NCI-H82 treated with DMSO at 0.1 percent for 48 hours (cell line): ENCODE measurements around the gene SH3RF3.

Experiments used
- DNase-seq: peaks from one replicate; lab custom pipeline; 2025; ENCODE audit not compliant: unreplicated experiment; lab: John Stamatoyannopoulos, UW

SH3RF3 gene

DNA sequence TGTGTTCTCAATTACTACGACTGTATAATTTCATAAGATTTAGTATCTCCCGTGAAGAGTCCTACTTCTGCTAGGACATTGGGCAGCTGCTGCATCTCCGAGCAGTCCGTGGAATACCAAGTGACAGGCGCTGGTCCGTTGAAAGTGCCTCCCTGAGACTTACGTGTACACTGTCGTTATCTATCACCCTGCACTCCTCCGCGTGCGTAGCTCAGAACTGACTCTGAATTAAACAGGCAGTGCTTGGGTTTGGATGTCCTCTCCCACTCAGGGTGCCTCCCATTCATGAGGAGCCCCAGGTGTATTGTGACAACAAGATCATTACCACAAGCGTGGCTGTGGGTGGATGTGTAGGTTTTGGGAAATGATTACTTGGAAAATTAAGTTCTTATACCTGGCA is 148.4 kb downstream of the SH3RF3 start:
- DNase-seq: no peak

DNA sequence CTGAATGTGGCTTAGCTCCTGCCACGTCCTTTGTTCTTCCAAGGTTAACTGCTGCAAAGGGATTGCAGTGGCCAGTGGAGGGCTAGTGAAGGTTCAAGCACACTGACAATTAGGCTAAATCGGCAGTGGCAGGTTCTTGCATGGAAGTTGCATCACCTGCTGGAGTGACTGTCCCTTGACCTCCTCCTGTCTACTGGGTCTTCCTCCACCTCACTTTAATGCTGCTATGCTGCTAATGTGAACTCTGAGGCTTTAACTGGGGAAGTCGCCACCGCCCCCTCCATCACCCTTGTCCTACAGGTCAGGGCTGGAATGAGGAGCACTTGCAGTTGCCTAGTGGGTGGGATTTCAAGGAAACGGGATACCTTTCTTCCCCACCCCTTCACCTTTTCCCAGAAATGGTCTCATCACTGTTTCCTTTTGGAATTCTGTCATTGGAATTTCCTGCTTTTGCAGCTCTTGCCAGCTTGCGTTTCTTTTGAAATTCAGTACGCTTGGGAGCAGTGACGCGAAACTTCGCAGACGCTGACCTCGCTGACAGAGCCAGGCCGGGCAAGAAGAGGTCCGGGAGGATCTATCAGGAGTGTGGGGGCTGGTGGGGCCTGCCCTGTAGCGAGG is 150.3 kb downstream of the SH3RF3 start:
- no peak for DNase-seq

DNA sequence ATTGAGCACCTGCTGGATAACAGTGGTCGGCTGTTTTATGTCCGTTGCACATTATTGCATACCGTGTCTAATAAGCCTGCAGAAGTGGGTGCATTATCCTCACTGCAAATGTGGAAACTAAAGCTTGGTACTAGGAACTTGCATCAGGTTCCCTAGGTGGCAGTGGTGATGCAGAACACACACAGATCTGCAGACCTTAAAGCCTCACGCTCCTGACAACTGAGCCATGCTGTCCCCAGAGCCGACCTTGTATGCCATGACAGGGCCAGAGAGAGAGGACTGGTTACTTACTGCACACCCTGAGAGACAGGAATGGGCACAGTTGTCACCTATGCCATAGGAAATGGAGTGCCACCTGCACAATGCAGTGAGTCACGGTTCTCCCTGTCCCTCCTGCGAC is 151.8 kb downstream of the SH3RF3 start:
- DNase-seq: no peak

DNA sequence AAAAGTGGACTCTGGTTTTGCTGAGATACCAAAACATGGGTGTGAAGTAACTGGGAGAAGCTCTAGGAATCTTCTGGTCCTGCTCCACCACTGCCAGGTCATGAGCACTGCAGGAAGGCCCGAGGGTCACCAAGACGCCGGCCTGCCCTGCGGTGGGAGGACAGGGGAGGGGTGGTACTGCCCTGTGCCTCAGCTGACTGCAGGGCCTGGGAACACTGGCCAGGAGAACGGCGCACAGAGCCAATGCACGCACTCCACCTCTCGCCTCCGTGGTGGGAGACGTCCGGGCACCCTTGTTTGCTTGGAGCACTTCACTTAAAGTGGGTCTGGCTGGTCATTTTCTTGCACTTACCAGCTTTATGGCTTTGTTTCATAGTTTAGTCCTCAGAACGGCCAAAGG is 153.4 kb downstream of the SH3RF3 start:
- no peak for DNase-seq

DNA sequence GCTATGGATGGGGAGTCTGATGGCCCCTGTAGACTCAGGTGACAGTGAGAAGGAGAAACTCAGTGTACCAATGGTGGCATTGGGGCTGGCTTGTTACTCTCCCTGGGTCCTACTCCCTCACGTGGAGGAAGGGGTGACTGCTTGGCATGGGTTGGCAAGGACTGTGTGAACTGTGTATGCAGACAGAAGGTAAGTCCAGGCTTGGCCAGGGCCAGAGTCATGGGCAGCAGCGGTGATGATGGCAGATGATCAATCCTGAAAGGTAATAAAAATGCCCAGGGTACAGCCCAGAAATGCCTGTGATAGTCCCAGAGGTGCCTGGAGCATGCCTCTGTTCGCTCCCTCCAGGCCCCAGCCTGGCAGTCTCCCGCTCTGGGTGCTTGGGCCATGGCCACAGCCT is 153.9 kb downstream of the SH3RF3 start:
- no peak for DNase-seq

DNA sequence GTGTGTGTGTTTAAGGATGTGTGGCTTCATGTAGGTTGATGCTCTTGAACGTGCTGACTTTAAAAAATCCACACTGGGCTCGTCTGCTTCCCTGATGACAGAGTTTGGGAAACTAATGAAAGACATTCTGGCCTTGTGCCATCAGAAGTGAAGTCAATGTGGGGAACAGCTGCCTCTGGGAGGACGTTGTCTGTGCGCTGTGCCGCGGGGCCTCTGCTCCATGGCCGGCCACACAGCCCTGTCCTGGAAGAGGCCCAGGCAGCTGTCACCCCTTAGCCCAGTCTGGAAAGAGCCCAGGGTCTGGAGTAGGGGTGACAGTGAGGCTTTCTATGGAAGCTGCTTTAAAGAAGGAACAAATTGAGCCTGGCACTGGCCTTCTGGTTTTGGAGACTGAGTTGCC is 155.8 kb downstream of the SH3RF3 start:
- no peak for DNase-seq

DNA sequence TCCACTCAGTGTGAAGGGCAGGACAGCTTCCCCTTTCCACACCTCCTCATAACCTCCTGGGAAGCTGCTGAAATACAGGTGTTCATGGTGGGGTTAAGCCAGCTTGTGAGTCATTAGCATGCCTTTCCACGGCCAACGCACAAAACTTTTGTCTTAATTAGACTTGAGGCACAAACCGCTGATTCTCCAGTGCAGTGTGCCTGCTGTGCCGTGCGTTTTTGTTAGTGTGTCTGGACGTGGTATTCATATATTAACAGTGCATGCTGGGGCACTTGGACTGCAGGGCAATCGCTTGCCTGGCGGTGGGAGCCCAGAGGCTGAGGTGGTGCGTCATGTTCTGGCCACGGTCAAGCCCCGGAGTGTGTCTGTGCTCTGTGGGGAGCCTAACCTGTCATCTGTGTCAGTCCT is 156.2 kb downstream of the SH3RF3 start:
- DNase-seq: no peak

DNA sequence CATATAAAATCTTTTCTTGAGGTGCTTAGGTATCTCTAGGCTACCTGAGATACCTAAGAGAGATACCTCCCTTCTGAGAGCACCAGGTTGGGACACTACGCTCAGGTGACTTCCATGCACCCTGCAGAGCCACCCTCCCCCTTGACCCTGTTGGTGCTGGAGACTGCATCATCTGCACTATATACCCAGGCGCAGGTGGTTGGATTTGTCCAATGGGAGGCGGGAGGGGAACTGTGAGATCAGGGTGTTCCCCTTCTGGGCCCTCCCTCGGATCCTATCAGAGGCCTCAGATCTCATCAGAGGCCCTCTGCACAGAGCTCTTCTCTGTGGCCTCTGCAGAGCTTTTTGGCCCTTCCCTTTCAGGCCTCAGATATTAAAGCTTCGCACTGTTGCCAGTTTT is 158.4 kb downstream of the SH3RF3 start:
- DNase-seq: no peak

DNA sequence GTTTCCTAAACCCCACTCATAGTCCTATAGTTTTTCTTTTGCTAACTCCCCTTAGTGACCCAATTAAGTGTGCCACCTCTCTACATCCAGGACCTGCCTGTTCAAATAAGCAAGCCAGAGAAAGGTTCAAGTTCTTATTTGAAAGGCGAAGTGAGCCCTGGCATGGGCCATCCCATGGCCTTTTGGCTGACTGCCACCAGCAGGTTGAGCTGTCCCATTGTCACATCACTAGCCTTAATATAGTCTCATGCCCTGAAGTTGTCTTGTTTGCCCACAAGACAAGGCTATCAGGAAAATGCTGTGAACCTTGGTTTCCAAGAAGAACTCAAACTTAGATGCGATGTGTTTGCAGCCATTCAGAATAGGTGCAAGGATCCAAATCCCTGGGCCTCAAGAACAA is 158.8 kb downstream of the SH3RF3 start:
- no peak for DNase-seq

DNA sequence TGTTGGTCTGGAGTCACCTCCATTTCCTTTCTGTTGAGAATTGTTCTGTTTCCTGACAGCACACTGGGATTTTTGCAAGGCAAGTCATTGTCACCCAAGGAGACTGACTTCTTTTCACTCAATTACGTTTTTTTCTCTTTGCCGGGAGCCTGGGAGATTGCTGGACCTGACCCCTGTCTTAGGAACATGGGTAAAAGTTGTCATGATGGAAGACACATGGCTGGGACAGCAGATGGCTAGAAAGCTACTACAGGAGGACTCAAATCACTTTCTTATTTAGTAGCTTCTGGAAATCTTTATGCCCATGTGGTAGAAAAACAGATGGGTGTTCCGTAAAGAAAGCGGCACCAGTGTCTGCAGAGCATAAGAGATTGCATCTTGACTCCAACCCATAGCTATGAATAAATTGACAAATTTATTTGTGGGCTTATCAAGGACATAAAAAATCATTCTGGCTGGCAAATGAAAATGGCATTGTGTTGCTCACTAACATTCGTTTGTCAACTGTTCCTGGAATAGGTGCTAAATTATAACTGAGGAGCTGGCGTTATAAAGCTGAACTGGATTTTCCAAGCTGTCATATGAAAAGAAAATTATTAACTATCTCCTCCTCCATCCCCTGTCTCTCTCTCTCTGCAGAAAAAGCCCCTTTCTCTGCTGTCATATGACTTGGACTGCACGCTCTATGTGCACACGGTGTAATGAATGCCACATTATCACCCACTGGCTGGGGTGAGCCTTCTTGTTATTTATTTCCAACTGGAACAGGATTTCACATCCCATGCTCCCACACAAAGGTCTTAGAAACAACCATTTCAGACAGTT is 159.8 kb downstream of the SH3RF3 start:
- DNase-seq: no peak

DNA sequence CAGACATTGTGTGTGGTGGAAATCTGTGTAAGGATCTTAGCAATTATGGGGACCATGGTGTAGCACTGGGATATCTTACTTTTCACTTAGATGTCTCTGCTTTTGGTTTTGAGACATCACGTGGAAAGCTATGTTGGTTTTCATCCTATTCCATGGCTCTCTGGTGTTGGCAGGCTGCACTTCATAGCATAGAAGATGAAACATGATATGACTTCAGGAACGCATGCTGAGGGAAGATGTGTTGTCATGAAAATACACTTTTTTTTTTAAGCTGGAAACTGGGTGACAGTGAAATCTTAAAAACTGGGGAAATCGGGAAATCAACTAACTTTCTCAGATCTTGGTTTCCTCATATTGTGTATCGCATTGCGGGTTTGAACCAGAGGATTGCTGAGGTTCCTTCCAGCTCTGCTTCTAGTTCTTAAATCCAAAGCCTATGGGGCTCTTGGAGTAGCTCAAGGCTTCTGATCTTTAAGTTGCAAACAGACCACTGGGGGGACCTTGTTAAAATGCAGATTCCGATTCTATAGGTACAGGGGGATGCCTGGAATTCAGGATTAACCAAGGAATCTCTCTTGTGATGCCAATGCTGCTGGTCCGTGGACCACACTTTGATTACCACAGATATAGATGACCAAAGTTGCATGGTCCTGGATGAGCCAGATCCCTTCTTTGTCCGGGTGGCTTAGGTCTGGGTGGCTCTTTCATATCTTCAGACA is 160.7 kb downstream of the SH3RF3 start:
- no peak for DNase-seq

DNA sequence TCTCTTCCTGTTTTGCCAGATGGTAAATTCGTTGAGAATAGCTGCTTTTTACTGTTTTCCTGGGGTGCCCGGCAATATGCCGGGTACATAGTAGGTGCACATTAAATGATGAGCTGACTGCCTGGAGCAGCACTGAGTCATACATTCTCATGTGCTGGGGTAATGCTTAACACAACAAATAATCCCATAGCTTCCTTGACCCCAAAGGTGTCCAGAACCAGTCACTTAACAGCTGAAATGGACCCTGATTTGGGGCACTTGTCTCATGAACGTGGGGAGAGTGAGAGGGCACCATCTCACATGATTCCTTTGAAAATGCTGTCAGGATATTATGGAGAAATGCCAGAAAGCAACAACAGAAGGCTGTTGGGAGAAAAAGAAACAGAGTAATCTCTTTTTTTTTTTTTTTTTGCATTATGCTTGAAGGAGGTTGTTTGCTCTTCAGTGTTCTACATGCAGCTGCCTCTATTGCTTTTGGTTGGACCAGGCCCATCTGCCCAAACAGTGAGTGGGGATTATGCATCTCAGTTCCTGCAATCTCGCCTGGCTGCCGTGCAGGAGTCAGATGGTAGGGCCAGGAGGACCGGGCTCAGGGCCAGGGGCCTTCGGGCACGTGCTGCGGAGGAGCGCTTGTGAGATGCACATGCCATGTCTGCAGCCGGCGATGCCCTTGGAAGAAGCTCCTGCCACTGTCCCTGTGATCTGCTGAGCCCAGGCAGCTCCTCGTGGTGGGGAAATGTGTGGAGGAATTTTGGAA is 162.1 kb downstream of the SH3RF3 start:
- DNase-seq: no peak

DNA sequence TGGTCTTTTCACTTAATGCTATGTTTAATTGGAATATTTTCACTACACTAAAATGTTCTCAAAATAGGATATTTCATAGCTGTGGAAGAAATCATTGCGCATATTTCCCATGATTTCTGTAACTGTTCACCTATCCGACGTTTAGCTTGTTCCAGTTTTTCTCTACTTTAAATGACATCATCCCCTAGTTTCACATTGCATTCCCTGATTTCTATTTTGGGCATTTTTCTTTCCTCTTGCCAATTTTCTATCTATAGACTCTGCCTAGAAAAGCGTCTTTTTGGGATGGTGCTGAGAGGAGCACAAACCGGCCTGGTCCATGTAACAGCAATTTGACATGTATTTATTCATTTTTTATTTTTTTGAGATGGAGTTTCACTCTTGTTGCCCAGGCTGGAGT is 163.4 kb downstream of the SH3RF3 start:
- DNase-seq: no peak

DNA sequence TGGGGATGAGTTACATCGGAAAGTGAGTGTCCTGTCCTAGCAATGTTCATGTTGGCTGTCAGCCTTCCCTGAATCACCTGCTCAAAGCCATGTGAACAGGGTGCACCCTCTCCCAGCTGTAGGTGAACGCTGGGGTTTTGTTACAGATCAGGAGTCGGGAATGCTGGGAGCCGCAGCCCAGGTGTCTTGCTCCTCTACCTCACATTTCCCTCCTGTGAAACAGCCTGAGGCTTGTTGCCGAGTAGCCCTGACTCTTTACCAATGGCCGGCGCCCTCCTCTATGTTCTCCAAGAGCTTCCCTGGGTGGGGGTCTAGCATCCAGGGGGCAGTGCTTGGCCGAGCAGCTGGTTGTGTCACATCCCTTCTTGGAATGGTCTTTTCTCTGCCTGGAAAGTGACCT is 164.7 kb downstream of the SH3RF3 start:
- DNase-seq: no peak

DNA sequence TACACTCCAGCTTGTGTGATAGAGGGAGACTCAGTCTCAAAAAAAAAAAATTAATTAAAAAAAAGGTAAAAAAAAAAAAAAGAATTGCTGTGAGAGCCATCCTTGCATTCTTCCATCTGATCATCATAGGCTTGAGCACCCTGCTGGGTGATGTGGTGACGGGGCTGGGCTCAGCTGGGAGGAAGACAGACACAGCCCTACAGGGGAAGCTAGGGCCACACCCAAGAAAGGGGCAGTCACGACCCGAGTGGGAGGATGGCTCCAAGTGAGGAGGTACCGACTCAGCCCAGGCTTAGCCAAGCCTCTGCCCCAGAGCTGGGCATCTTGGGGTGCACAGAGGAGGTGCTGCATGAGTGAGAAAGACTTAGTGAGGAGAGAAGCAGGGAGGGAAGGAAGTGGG is 165.5 kb downstream of the SH3RF3 start:
- no peak for DNase-seq

DNA sequence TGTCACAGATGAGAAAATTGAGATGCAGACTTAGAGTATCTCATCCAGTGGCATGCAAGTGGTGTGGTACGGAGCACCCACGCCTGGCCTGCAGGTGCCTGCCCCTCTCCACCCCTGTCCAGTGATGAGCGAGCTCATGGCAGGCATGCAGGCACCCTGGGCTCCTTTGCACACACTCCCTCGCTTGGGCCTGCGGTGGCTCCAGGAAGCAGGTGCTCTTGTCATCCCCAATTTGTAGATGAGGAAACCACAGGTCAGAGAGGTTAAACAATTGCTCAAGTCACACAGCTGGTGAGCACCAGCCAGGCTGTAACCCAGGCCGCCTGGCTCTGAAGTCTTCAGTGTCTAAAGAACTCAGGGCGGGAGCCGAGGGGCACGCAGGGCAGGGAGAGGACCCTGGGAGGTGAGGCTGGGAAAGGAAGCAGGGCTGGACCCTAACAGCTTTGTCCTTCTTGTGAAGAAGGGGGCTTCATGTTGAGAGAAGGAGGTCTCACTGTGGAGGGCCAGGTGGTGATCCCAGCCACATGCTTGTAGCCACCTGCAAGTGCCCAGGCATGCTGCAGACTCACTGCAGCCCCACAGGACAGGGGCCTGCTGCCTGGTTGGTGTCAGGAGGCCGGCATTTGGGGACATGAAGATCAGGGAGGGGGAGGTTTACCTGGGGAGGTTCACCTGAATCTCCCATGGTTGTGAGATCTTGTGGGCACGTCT is 166.2 kb downstream of the SH3RF3 start:
- DNase-seq: no peak

DNA sequence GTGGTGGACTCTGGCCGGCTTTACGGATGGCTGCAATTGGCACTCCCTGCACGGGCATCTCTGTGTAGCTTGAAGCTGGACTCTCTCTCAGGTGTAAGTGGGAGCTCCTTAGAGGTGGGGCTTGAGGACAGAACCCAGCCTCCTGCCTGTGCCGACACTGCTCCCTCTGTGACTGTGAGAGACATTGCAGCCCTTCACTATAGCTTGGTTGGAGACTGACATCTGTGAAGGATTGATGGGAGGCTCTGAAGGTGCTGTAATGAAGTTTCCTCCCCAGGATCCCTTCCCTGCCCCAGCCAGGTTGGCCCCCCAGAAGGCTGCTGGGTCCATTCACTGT is 166.7 kb downstream of the SH3RF3 start:
- no peak for DNase-seq

DNA sequence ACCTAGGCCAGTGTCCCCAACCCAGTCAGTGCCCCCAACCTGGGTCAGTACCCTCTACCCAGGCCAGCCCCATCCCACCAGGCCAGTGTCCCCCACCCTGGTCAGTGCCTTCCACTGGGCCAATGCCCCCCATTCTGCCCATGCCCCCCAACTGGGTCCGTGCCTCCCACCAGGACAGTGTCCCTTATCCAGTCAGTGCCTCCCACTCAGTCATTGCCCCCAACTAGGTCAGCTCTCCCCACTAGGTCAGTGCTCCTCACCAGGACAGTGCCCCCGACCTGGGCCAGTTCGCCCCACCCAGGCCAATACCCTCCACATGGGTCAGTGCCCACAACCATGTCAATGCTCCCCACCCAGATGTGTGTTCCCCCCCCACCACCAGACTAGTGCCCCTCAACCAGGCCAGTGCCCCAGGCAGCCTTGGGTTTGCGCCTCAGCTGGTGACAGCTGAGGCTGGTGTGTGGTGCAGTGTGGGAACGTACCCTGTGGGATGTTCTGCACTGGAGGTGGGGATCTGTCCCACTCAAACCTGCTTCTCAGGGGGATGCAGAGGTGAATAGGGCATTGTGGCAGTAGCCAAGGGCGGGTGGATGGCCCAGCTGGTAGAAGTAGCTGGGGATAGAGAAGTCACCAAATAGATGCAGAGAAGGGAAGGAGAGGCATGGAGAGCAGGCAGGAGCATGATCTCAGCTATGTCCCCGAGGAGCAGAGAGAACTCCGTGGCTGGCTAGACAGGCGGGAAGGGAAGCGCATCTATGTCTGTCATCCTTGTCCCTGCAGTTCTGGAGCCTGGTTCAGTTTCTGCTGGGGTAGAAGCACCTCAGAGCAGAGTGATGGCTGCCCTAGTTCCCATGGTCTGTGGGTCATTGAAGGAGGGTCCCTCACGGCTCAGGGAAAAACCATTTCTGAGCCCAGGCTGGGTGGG is 168.8 kb downstream of the SH3RF3 start:
- no peak for DNase-seq

DNA sequence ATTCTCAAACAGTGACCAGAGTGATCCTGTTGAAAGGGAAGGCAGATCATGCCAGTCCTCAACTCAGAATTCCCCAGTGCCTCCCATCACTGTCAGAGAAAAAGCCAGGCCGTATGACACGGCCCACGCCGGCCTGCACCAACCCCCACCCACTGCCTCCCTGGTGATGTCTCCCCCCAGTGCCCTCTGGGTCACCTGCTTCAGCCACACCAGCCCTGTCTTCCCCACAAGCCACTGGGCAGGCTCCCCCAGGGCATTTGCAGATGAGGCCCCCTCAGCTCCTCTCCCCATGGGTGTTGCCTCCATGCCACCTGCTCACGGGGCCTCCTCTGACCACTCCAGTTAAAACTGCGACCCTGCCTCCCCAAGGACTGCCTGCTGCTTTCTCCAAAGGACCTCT is 169.8 kb downstream of the SH3RF3 start:
- no peak for DNase-seq

DNA sequence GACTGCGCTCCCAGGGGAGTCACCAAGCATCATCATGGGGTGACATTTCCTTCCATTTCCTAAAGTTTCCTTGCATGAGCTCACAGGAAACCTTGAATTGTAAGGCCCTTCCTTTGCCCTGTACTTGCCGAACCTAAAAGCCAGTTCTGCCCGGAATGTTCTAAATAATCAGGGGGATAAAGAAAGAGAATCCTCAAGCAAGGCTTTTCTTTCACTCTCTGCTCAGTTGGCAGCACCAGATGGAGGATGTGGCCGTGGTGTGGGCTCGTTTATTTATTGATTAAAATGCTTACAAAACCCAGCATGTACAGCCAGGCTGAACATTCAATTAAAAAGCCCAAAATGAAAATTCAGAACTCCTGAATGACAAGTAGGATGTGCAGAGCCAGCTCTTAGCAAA is 170.5 kb downstream of the SH3RF3 start:
- DNase-seq: no peak
